Superior temporal gyrus (tissue), 1 donor: ENCODE measurements around the gene PKHD1.
"Not testable (repeated sequence)": the region's sequence is repeated elsewhere in the genome, so short reads cannot be mapped to it uniquely, and the experiment has no call there.

Experiments
- DNase-seq: peaks from one replicate; pipeline ENCODE4 v3.0.0-alpha.2; 2016; ENCODE audit errors: extremely low spot score

PKHD1 gene

GRCh38 chr6:51865176-51865575, 222.2 kb downstream of the PKHD1 start:
- DNase-seq, result no peak

- DNase-seq, result no peak
Observed at GRCh38 chr6:51857134-51857533, 230.3 kb downstream of the PKHD1 start.

- DNase-seq, result no peak
Observed at GRCh38 chr6:51856508-51856907, 230.9 kb downstream of the PKHD1 start.

GRCh38 chr6:51855310-51856082, 231.9 kb downstream of the PKHD1 start:
- DNase-seq, result peak; percentile 71

- no peak for DNase-seq
Observed at GRCh38 chr6:51854876-51855275, 232.5 kb downstream of the PKHD1 start.

- no peak for DNase-seq
Observed at GRCh38 chr6:51854347-51854746, 233.1 kb downstream of the PKHD1 start.

GRCh38 chr6:51853109-51853508, 234.3 kb downstream of the PKHD1 start:
- DNase-seq, result not testable (repeated sequence)

- no peak for DNase-seq
Observed at GRCh38 chr6:51846531-51846930, 240.9 kb downstream of the PKHD1 start.

- DNase-seq, result no peak
Observed at GRCh38 chr6:51844336-51844735, 243.1 kb downstream of the PKHD1 start.

GRCh38 chr6:51843456-51844056, 243.9 kb downstream of the PKHD1 start:
- no peak for DNase-seq

GRCh38 chr6:51842804-51843378, 244.5 kb downstream of the PKHD1 start:
- DNase-seq, result no peak

GRCh38 chr6:51842061-51842803, 245.2 kb downstream of the PKHD1 start:
- no peak for DNase-seq

- DNase-seq, result no peak
Observed at GRCh38 chr6:51841626-51842025, 245.8 kb downstream of the PKHD1 start.

- DNase-seq, result no peak
Observed at GRCh38 chr6:51839726-51840374, 247.6 kb downstream of the PKHD1 start.

- no peak for DNase-seq
Observed at GRCh38 chr6:51830666-51831065, 256.7 kb downstream of the PKHD1 start.

GRCh38 chr6:51827580-51827979, 259.8 kb downstream of the PKHD1 start:
- no peak for DNase-seq

- DNase-seq, result no peak
Observed at GRCh38 chr6:51824940-51825339, 262.5 kb downstream of the PKHD1 start.

- DNase-seq, result no peak
Observed at GRCh38 chr6:51820555-51820954, 266.9 kb downstream of the PKHD1 start.

GRCh38 chr6:51818520-51819022, 268.8 kb downstream of the PKHD1 start:
- no peak for DNase-seq

- DNase-seq, result no peak
Observed at GRCh38 chr6:51817832-51818231, 269.6 kb downstream of the PKHD1 start.

GRCh38 chr6:51814418-51814817, 273.0 kb downstream of the PKHD1 start:
- DNase-seq, result no peak

- DNase-seq, result no peak
Observed at GRCh38 chr6:51813904-51814303, 273.5 kb downstream of the PKHD1 start.
